HepG2 (cell line): ENCODE results near the gene ALOX12. TPM values are rescaled to one million over a fixed set of nuclear protein-coding genes. Genes with fewer than 3 reads are reported as not detected.

Source experiments
- E2F2 ChIP-seq: sonication (generic); formaldehyde crosslinking; IDR thresholded peaks from 2 replicates; pipeline ENCODE4 v1.4.0; 2020; ENCODE audit warnings: missing genetic modification reagents, borderline replicate concordance
- ERF ChIP-seq: IDR thresholded peaks from 2 replicates; pipeline ENCODE4 v1.6.1; 2018; ENCODE audit warnings: missing biosample characterization, missing genetic modification reagents
- ESRRA ChIP-seq: sonication (generic); formaldehyde crosslinking; IDR thresholded peaks from 2 replicates; pipeline ENCODE4 v1.5.1; 2020; ENCODE audit warnings: mild to moderate bottlenecking, low read depth, missing genetic modification reagents
- GABPA ChIP-seq, 2 experiments: IDR thresholded peaks; 2 replicates each; pipeline ENCODE4 v1.6.1; 2011 to 2016; ENCODE audit warnings: low read depth in 2 of 2, low read length in 1 of 2, missing biosample characterization in 1 of 2, missing genetic modification characterization in 1 of 2
- GFI1 ChIP-seq: sonication (generic); formaldehyde crosslinking; IDR thresholded peaks from 2 replicates; pipeline ENCODE4 v1.5.0; 2020; ENCODE audit warnings: missing genetic modification reagents, mild to moderate bottlenecking, borderline replicate concordance
- JDP2 ChIP-seq: sonication (generic); formaldehyde crosslinking; IDR thresholded peaks from 2 replicates; pipeline ENCODE4 v1.8.1; 2022; ENCODE audit warnings: missing genetic modification reagents, borderline replicate concordance
- KAT8 ChIP-seq: IDR thresholded peaks from 2 replicates; pipeline ENCODE4 v1.6.1; 2016; ENCODE audit warnings: missing genetic modification reagents, missing compliant biosample characterization
- KDM5A ChIP-seq: fragments of 200-600 bp; sonication (generic); IDR thresholded peaks from 2 replicates; pipeline ENCODE4 v1.7.0; 2018; ENCODE audit warnings: antibody characterized with exemption, mild to moderate bottlenecking, low read length, borderline replicate concordance
- MIXL1 ChIP-seq: IDR thresholded peaks from 2 replicates; pipeline ENCODE4 v1.6.1; 2016
- NAIF1 ChIP-seq: sonication (generic); formaldehyde crosslinking; IDR thresholded peaks from 2 replicates; pipeline ENCODE4 v1.5.0; 2020; ENCODE audit warnings: mild to moderate bottlenecking, missing genetic modification reagents, borderline replicate concordance
- NONO ChIP-seq, 2 experiments: fragments of 450-650 bp in 1 of 2; sonication (generic) in 1 of 2; formaldehyde crosslinking in 1 of 2; IDR thresholded peaks in 1 of 2; conservative IDR thresholded peaks in 1 of 2; 2 replicates each; pipeline versions ENCODE4 v1.6.1 to v1.8.0; 2017 to 2022; ENCODE audit warnings: mild to moderate bottlenecking in 1 of 2, missing genetic modification reagents in 1 of 2, moderate library complexity in 1 of 2
- PATZ1 ChIP-seq: sonication (generic); formaldehyde crosslinking; IDR thresholded peaks from 2 replicates; pipeline ENCODE4 v1.4.0; 2020; ENCODE audit warnings: missing genetic modification reagents
- SALL1 ChIP-seq: sonication (generic); formaldehyde crosslinking; IDR thresholded peaks from 2 replicates; pipeline ENCODE4 v1.8.0; 2022; ENCODE audit warnings: mild to moderate bottlenecking, missing genetic modification reagents
- SMAD1 ChIP-seq: sonication (generic); formaldehyde crosslinking; IDR thresholded peaks from 2 replicates; pipeline ENCODE4 v1.4.0; 2020; ENCODE audit warnings: missing genetic modification reagents, low read depth, mild to moderate bottlenecking, borderline replicate concordance
- UBTF ChIP-seq: sonication (generic); formaldehyde crosslinking; IDR thresholded peaks from 2 replicates; pipeline ENCODE4 v1.4.0; 2020; ENCODE audit warnings: mild to moderate bottlenecking, missing genetic modification reagents
- XRCC5 ChIP-seq: fragments of 200-400 bp; formaldehyde crosslinking; optimal IDR thresholded peaks from 2 replicates; pipeline ENCODE3; 2017; ENCODE audit warnings: mild to moderate bottlenecking, low read length
- ZNF274 ChIP-seq: sonication (generic); formaldehyde crosslinking; IDR thresholded peaks from 2 replicates; pipeline ENCODE4 v1.5.1; 2020; ENCODE audit warnings: mild to moderate bottlenecking, missing genetic modification reagents
- ZNF333 ChIP-seq: sonication (generic); formaldehyde crosslinking; IDR thresholded peaks from 2 replicates; pipeline ENCODE4 v1.4.0; 2020; ENCODE audit warnings: mild to moderate bottlenecking, missing genetic modification reagents, borderline replicate concordance
- ZNF607 ChIP-seq: sonication (generic); formaldehyde crosslinking; IDR thresholded peaks from 2 replicates; pipeline ENCODE4 v1.5.1; 2020; ENCODE audit warnings: missing genetic modification reagents, mild to moderate bottlenecking, borderline replicate concordance
- ZNF775 ChIP-seq: sonication (generic); formaldehyde crosslinking; IDR thresholded peaks from 2 replicates; pipeline ENCODE4 v1.4.0; 2020; ENCODE audit warnings: missing genetic modification reagents, mild to moderate bottlenecking, moderate library complexity, borderline replicate concordance
- ZSCAN25 ChIP-seq: sonication (generic); formaldehyde crosslinking; IDR thresholded peaks from 2 replicates; pipeline ENCODE4 v1.8.0; 2022; ENCODE audit warnings: mild to moderate bottlenecking, missing genetic modification reagents
- polyA plus RNA-seq, 8 experiments: library from polyadenylated mRNA; depleted of rRNA in 3 of 8; stranded (reverse) in 7 of 8; unstranded in 1 of 8; fragments of >200 nt; fragmentation: Illumina TruSeq in 4 of 8; extraction: Trizol in 4 of 8; gene quantifications; 2 replicates each; pipeline versions ENCODE4 v1.2.1 to v1.2.3, GENCODE V29; 2011 to 2016; ENCODE audit warnings: low read depth in 4 of 8, missing spikeins in 1 of 8, mixed read lengths in 1 of 8; ENCODE audit not compliant: insufficient read depth in 1 of 8
- total RNA-seq, 5 experiments: library from RNA; depleted of rRNA; stranded (reverse); fragments of >200 nt; fragmentation: Illumina TruSeq; extraction: Trizol; gene quantifications; 2 replicates each; pipeline ENCODE4 v1.2.3, GENCODE V29; 2016; ENCODE audit warnings: low read depth in 1 of 5

ALOX12 gene
- total and polyA plus RNA-seq, 2 of the 13 experiments (the other 11 are each of a cell fraction or from before 2014, with no cell fraction given), result not detected

DNA sequence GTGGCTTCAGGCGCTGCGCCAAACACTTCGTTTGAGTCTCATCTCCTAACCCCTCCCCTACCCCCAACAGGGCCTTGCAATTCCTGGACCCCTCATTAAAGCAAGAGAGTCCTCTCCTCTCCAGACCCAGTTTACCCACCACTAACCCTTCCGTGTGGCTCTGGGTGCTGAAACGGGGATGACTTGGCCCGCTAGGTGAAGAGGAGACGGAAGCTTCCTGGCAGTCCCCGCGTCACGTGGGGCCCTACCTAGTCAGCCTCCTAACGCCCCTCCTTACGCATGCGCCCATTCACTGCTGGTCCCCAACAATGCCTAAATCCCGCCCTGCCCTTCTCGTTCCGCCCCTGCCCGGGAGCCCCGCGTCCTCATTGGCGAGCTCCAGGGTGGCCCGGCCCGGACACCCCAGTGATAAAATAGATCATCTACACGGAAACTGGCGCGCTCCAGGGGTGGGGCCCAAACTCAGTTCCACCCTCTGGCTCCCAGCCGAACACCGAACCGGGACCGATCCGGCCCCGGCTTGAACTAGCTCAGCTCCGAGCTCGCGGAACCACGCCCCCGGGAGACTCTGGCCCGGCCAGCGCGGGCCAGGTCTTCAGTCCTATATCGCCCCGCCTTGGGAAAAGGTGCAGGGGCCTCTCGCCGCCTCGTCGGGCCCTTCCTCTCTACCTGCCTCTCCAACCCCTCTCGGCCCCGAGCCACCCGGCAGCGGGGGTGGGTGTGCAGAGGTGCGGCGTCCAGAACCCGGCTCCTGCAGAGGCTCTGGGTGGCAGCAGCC is 39.9 kb downstream of the ALOX12 start, which contains the start of gene SLC16A13 (continued):
- peak; percentile 85; the same call in 1 of the 2 replicates for TF ChIP-seq ZNF607 (CRISPR knock-in tag)
- TF ChIP-seq ZNF333 (CRISPR knock-in tag), result 0 out of 2 replicates have a peak, but pooled peaks have one; percentile 10
- peak; percentile 58; the same call in 1 of the 2 replicates for TF ChIP-seq SMAD1 (CRISPR knock-in tag)
- peak; percentile 89 for TF ChIP-seq UBTF (CRISPR knock-in tag)
- peak; percentile 42; the same call in 1 of the 2 replicates for TF ChIP-seq SALL1
- TF ChIP-seq PATZ1 (CRISPR knock-in tag), result peak; percentile 43
- TF ChIP-seq NONO (IDR thresholded peaks at IDR 0.05), result no peak
- peak; percentile 50; the same call in 1 of the 2 replicates for TF ChIP-seq NONO (CRISPR knock-in tag; conservative IDR thresholded peaks at IDR 0.05)
- peak; percentile 50; the same call in 1 of the 2 replicates for TF ChIP-seq MIXL1 (CRISPR knock-in tag)
- TF ChIP-seq ZNF775 (CRISPR knock-in tag), result no peak
- no peak for TF ChIP-seq JDP2
- TF ChIP-seq KAT8 (CRISPR knock-in tag), result peak; percentile 81; the same call in 1 of the 2 replicates
- TF ChIP-seq ZNF274 (CRISPR knock-in tag), result peak; percentile 48; the same call in 1 of the 2 replicates
- TF ChIP-seq ERF (CRISPR knock-in tag), result peak; percentile 53
- TF ChIP-seq XRCC5, result peak; percentile 29
- peak; percentile 25; the same call in 1 of the 2 replicates for TF ChIP-seq KDM5A
- 0 out of 2 replicates have a peak, but pooled peaks have one; percentile 8 for TF ChIP-seq GFI1
- TF ChIP-seq ZSCAN25, result peak; percentile 36; the same call in 1 of the 2 replicates
- TF ChIP-seq GABPA (IDR thresholded peaks at IDR 0.05; ENCODE audit: low read depth, low read length), result peak; percentile 19; the same call in 1 of the 2 replicates
- peak; percentile 49; the same call in 1 of the 2 replicates for TF ChIP-seq GABPA (CRISPR knock-in tag; IDR thresholded peaks at IDR 0.05; ENCODE audit: low read depth)
- peak; percentile 22; the same call in 1 of the 2 replicates for TF ChIP-seq ESRRA (CRISPR knock-in tag)
- 0 out of 2 replicates have a peak, but pooled peaks have one; percentile 57 for TF ChIP-seq E2F2 (CRISPR knock-in tag)
- TF ChIP-seq NAIF1 (CRISPR knock-in tag), result peak; percentile 43; the same call in 1 of the 2 replicates
